ENCODE results near the gene CFAP20DC.

DNA sequence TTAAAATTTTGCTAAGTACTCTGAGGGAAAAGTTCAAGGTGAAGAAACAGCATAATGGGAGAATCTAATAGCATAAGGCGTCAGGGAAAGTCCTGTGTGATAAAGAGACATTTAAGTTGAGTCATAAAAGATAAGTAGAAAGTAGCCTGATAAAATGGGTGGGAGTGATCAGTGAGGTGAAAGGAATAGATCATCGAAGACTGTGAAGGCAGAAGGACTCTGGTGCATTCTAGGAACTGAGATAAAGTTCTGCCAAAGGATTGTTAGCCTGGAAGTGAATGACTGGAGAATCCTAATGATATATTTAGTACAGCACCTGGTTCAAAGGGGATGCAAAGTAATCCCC lies 149.9 kb downstream of the CFAP20DC start:
- no peak for TF ChIP-seq POLR2A (IDR thresholded peaks at IDR 0.05; ENCODE audit: low read depth, low read length)
- no peak for TF ChIP-seq POLR2AphosphoS5 (IDR thresholded peaks at IDR 0.05; ENCODE audit: low read depth, low read length)
- no peak for TF ChIP-seq SPI1 (IDR thresholded peaks at IDR 0.05; ENCODE audit: low read depth, low read length)
- TF ChIP-seq POU2F2 (IDR thresholded peaks at IDR 0.05; ENCODE audit: low read depth, low read length) = no peak
- TF ChIP-seq PAX5 (IDR thresholded peaks at IDR 0.05; ENCODE audit: insufficient read depth, low read length, severe bottlenecking) = no peak
